OCI-LY3 (cell line): ENCODE results near the gene XRCC2.

Source experiments
- EZH2phosphoT487 ChIP-seq: fragments of 200-600 bp; shearing (Covaris generic); IDR thresholded peaks from 2 replicates; pipeline ENCODE4 v1.6.1; 2018; ENCODE audit warnings: antibody characterized with exemption, mixed run types, low read depth
- TF ChIP-seq, protein P1 (sequence below): fragments of 200-600, 300-600 bp; sonication (generic); IDR thresholded peaks from 2 replicates; pipeline ENCODE4 v1.5.1; 2014; ENCODE audit warnings: antibody characterized with exemption, low read length, low read depth

DNA sequence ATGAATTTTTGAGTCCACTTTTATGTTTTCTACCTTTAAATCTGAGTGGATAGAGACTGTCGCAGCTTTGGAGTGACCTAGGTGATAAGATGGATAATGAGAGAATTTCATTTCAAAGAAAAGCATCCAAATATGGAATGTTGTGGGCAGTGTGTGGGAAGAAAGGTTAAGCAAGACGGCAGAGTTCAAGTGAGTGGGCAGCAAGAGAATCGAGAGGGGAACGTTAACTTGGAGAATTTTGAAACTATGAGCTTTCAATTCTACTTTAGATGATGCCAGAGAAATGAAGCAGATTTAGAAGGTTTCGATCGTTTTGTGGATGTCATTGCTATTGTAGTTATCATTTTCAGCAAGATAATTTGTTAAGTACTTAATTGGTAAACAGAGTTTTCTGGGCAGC, 73.0 kb downstream of the XRCC2 start:
- TF ChIP-seq, protein P1, sequence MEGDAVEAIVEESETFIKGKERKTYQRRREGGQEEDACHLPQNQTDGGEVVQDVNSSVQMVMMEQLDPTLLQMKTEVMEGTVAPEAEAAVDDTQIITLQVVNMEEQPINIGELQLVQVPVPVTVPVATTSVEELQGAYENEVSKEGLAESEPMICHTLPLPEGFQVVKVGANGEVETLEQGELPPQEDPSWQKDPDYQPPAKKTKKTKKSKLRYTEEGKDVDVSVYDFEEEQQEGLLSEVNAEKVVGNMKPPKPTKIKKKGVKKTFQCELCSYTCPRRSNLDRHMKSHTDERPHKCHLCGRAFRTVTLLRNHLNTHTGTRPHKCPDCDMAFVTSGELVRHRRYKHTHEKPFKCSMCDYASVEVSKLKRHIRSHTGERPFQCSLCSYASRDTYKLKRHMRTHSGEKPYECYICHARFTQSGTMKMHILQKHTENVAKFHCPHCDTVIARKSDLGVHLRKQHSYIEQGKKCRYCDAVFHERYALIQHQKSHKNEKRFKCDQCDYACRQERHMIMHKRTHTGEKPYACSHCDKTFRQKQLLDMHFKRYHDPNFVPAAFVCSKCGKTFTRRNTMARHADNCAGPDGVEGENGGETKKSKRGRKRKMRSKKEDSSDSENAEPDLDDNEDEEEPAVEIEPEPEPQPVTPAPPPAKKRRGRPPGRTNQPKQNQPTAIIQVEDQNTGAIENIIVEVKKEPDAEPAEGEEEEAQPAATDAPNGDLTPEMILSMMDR: no peak
- TF ChIP-seq EZH2phosphoT487: no peak
